H9 (cell line): ENCODE measurements around the gene SRSF12. TPM values are rescaled to one million over a fixed set of nuclear protein-coding genes. Genes with fewer than 3 reads are reported as not detected.

Experiments
- DNase-seq: peaks from one replicate; pipeline ENCODE4 v3.0.0-alpha.2; 2017
- H2AFZ ChIP-seq: one replicate; pipeline ENCODE4 v1.6.1; 2013; ENCODE audit warnings: mild to moderate bottlenecking, low read length, control low read depth, moderate library complexity
- H2AK5ac ChIP-seq: 2 replicates; pipeline ENCODE4 v1.6.1; 2013; ENCODE audit warnings: low read length, control low read depth, mixed read lengths; ENCODE audit not compliant: insufficient read length
- H2BK120ac ChIP-seq: one replicate; pipeline ENCODE4 v1.6.1; 2013; ENCODE audit warnings: low read depth, mild to moderate bottlenecking, low read length, control low read depth, inconsistent platforms; ENCODE audit not compliant: poor library complexity, severe bottlenecking
- H2BK12ac ChIP-seq: 2 replicates; pipeline ENCODE4 v1.6.1; 2013; ENCODE audit warnings: low read length, control low read depth, mixed read lengths, low read depth; ENCODE audit not compliant: insufficient read length
- H2BK15ac ChIP-seq: 2 replicates; pipeline ENCODE4 v1.6.1; 2013; ENCODE audit warnings: low read depth, low read length, control low read depth
- H2BK20ac ChIP-seq: one replicate; pipeline ENCODE4 v1.6.1; 2013; ENCODE audit warnings: low read depth, mild to moderate bottlenecking, low read length, control low read depth, inconsistent platforms; ENCODE audit not compliant: poor library complexity, severe bottlenecking
- H2BK5ac ChIP-seq: 2 replicates; pipeline ENCODE4 v1.6.1; 2013; ENCODE audit warnings: low read length, control low read depth, mixed read lengths; ENCODE audit not compliant: insufficient read length
- H3K14ac ChIP-seq: 2 replicates; pipeline ENCODE4 v1.6.1; 2013; ENCODE audit warnings: low read length, control low read depth; ENCODE audit not compliant: insufficient read depth
- H3K18ac ChIP-seq: 2 replicates; pipeline ENCODE4 v1.6.1; 2013; ENCODE audit warnings: low read depth, mild to moderate bottlenecking, mixed read lengths, low read length, control low read depth; ENCODE audit not compliant: insufficient read length
- H3K23ac ChIP-seq: 2 replicates; pipeline ENCODE4 v1.6.1; 2013; ENCODE audit warnings: low read length, control low read depth, mixed read lengths, low read depth; ENCODE audit not compliant: insufficient read length
- H3K23me2 ChIP-seq: 2 replicates; pipeline ENCODE4 v1.6.1; 2013; ENCODE audit warnings: low read depth, mild to moderate bottlenecking, mixed read lengths, low read length, control low read depth; ENCODE audit not compliant: insufficient read length, poor library complexity, severe bottlenecking
- H3K27ac ChIP-seq: 2 replicates; pipeline ENCODE4 v1.5.1; 2013; ENCODE audit warnings: low read length, control low read depth, mixed read lengths, low read depth; ENCODE audit not compliant: insufficient read length
- H3K27me3 ChIP-seq: 2 replicates; pipeline ENCODE4 v1.6.1; 2013; ENCODE audit warnings: low read length, control low read depth, inconsistent platforms; ENCODE audit not compliant: insufficient read depth
- H3K4ac ChIP-seq: 2 replicates; pipeline ENCODE4 v1.6.1; 2013; ENCODE audit warnings: low read depth, mild to moderate bottlenecking, control low read depth, inconsistent platforms, low read length, moderate library complexity
- H3K4me1 ChIP-seq: 2 replicates; pipeline ENCODE4 v1.6.1; 2013; ENCODE audit warnings: low read length, control low read depth, inconsistent platforms; ENCODE audit not compliant: insufficient read depth
- H3K4me2 ChIP-seq: 2 replicates; pipeline ENCODE4 v1.6.1; 2013; ENCODE audit warnings: low read length, control low read depth, mixed read lengths; ENCODE audit not compliant: insufficient read length, insufficient read depth
- H3K56ac ChIP-seq: 2 replicates; pipeline ENCODE4 v1.6.1; 2013; ENCODE audit warnings: low read depth, mild to moderate bottlenecking, mixed read lengths, low read length, control low read depth; ENCODE audit not compliant: insufficient read length
- H3K79me1 ChIP-seq: 2 replicates; pipeline ENCODE4 v1.6.1; 2013; ENCODE audit warnings: low read depth, mild to moderate bottlenecking, moderate library complexity, low read length, control low read depth, inconsistent platforms; ENCODE audit not compliant: insufficient read depth, poor library complexity, severe bottlenecking
- H3K79me2 ChIP-seq: 2 replicates; pipeline ENCODE4 v1.6.1; 2013; ENCODE audit warnings: low read length, control low read depth, inconsistent platforms; ENCODE audit not compliant: insufficient read depth
- H3K9ac ChIP-seq: 2 replicates; pipeline ENCODE4 v1.6.1; 2013; ENCODE audit warnings: low read length, control low read depth, mixed read lengths; ENCODE audit not compliant: insufficient read length; ENCODE audit errors: extremely low read depth
- H3K9me3 ChIP-seq: one replicate; pipeline ENCODE4 v1.6.1; 2013; ENCODE audit warnings: low read depth, low read length, inconsistent platforms; ENCODE audit not compliant: control insufficient read depth
- H3T11ph ChIP-seq: one replicate; pipeline ENCODE4 v1.6.1; 2013; ENCODE audit warnings: mild to moderate bottlenecking, low read length, control low read depth, inconsistent platforms
- H4K20me1 ChIP-seq: one replicate; pipeline ENCODE4 v1.6.1; 2013; ENCODE audit not compliant: control insufficient read depth, insufficient read length, insufficient read depth
- H4K5ac ChIP-seq: 2 replicates; pipeline ENCODE4 v1.6.1; 2013; ENCODE audit warnings: low read depth, mild to moderate bottlenecking, mixed read lengths, low read length, control low read depth; ENCODE audit not compliant: insufficient read length
- H4K8ac ChIP-seq: replicated peaks from 2 replicates; pipeline ENCODE4 v1.6.1; 2013; ENCODE audit warnings: low read length, control low read depth, mixed read lengths, low read depth; ENCODE audit not compliant: insufficient read length
- H4K91ac ChIP-seq: 2 replicates; pipeline ENCODE4 v1.6.1; 2013; ENCODE audit warnings: low read depth, mild to moderate bottlenecking, moderate library complexity, mixed read lengths, low read length, control low read depth; ENCODE audit not compliant: insufficient read length
- H3K27ac Mint-ChIP-seq, 3 experiments: 2 replicates in 2 of 3; 3 replicates in 1 of 3; pipeline ENCODE4 v1.8.0; 2020 to 2021; ENCODE audit warnings: mixed read lengths in 3 of 3, mild to moderate bottlenecking in 1 of 3, moderate library complexity in 1 of 3
- H3K27me3 Mint-ChIP-seq: 2 replicates; pipeline ENCODE4 v1.8.0; 2021; ENCODE audit warnings: low read depth, mild to moderate bottlenecking, moderate library complexity, mixed read lengths
- H3K36me3 Mint-ChIP-seq, 3 experiments: 2 replicates in 2 of 3; 3 replicates in 1 of 3; pipeline ENCODE4 v1.8.0; 2020 to 2021; ENCODE audit warnings: low read depth in 3 of 3, mixed read lengths in 3 of 3; ENCODE audit not compliant: insufficient read depth in 1 of 3
- H3K4me1 Mint-ChIP-seq, 2 experiments: 2 replicates each; pipeline ENCODE4 v1.8.0; 2020; ENCODE audit warnings: mixed read lengths in 2 of 2
- H3K4me3 Mint-ChIP-seq, 2 experiments: 2 replicates in 1 of 2; 3 replicates in 1 of 2; pipeline ENCODE4 v1.8.0; 2020 to 2021; ENCODE audit warnings: mild to moderate bottlenecking in 2 of 2, mixed read lengths in 2 of 2, moderate library complexity in 1 of 2
- H3K9me3 Mint-ChIP-seq, 2 experiments: 2 replicates in 1 of 2; 3 replicates in 1 of 2; pipeline ENCODE4 v1.8.0; 2020; ENCODE audit warnings: mild to moderate bottlenecking in 2 of 2, mixed read lengths in 2 of 2, moderate library complexity in 1 of 2
- WGBS: extraction: QIAGEN DNeasy Blood & Tissue Kit; methylation state at CpG from one replicate; pipeline ENCODE4 v1.1.7; 2013; ENCODE audit warnings: missing lambda C conversion rate, low lambda C conversion rate, mixed read lengths; ENCODE audit not compliant: insufficient read length; ENCODE audit errors: extremely low coverage; 5-methylcytosine and 5-hydroxymethylcytosine counted together
- total RNA-seq: library from RNA; stranded (reverse); gene quantifications from 2 replicates; pipeline ENCODE4 v1.2.1, GENCODE V29; 2021
- TF ChIP-seq, protein P1 (sequence below): fragments of 200-600 bp; sonication (generic); conservative IDR thresholded peaks from 3 replicates; pipeline ENCODE4 v1.8.0; 2021; ENCODE audit warnings: antibody characterized with exemption, mild to moderate bottlenecking

SRSF12 gene
- total RNA-seq, 1 experiment from 2014 or later, result 7.6 TPM

DNA sequence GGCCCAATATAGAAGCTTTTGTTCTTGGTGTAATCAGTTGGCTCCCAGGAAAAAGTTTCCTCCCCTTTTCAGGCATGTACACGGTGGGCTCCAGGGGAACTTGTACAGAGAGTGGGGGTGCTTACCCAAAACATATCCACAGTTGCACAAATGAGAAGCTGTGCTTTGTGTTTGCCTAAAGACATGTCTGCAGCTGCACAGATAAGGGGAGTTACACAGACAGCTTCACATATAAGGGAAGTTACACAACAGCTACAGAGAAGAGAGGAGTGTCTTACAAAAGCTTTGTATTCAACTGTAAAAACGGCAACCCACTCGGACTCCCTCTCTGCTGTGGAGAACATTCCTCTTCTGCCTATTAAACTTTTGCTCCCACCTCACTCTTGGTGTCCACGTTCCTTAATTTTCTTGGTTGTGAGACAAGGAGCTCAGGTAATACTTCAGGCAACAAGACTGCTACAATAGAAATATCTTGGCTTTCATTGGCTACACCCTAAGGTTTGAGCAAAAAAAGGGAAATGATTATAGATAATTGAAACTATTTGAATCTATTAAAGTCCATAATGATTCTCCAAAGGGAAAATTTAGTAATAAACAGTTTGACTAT lies 44.8 kb downstream of the SRSF12 start:
- Mint-ChIP-seq H3K27me3 (peaks cover 3% of the 10 kb centered on the region), H3K36me3 (no peaks in the 10 kb centered on the region; a peak in 1 of 7 replicates), H3K4me3 (no peak overlapping the region), H3K27ac (no peak overlapping the region), H3K4me1 (no peaks in the 10 kb centered on the region), H3K9me3 (no peaks in the 10 kb centered on the region)
- H3K4me2 ChIP-seq, result no peak overlapping the region
- no peak overlapping the region for H3K23ac ChIP-seq
- H3T11ph ChIP-seq, result no peak overlapping the region
- H3K79me2 ChIP-seq, result peaks cover 2% of the 10 kb centered on the region; the same call in 1 of the 2 replicates
- H3K9ac ChIP-seq, result no peak overlapping the region
- H4K8ac ChIP-seq, result no peak overlapping the region
- no peak overlapping the region for H2BK20ac ChIP-seq
- H3K4ac ChIP-seq, result no peak overlapping the region
- H3K27ac ChIP-seq, result no peak overlapping the region
- H2BK12ac ChIP-seq, result no peak overlapping the region
- H3K9me3 ChIP-seq, result no peaks in the 10 kb centered on the region
- no peak overlapping the region for H4K5ac ChIP-seq
- no peak for DNase-seq
- H3K14ac ChIP-seq, result no peak overlapping the region
- no peaks in the 10 kb centered on the region for H3K79me1 ChIP-seq
- H2BK15ac ChIP-seq, result no peak overlapping the region
- H3K4me1 ChIP-seq, result no peaks in the 10 kb centered on the region
- H4K20me1 ChIP-seq, result no peaks in the 10 kb centered on the region
- H2BK5ac ChIP-seq, result no peak overlapping the region
- no peak overlapping the region for H3K56ac ChIP-seq
- H4K91ac ChIP-seq, result no peak overlapping the region
- no peak overlapping the region for H2AFZ ChIP-seq
- WGBS, result no CpG with 5 or more reads among the region's 4 CpGs
- no peak overlapping the region for H2AK5ac ChIP-seq
- H2BK120ac ChIP-seq, result no peak overlapping the region
- H3K18ac ChIP-seq, result no peak overlapping the region
- H3K23me2 ChIP-seq, result no peaks in the 10 kb centered on the region
- no peaks in the 10 kb centered on the region for H3K27me3 ChIP-seq
- TF ChIP-seq, protein P1, sequence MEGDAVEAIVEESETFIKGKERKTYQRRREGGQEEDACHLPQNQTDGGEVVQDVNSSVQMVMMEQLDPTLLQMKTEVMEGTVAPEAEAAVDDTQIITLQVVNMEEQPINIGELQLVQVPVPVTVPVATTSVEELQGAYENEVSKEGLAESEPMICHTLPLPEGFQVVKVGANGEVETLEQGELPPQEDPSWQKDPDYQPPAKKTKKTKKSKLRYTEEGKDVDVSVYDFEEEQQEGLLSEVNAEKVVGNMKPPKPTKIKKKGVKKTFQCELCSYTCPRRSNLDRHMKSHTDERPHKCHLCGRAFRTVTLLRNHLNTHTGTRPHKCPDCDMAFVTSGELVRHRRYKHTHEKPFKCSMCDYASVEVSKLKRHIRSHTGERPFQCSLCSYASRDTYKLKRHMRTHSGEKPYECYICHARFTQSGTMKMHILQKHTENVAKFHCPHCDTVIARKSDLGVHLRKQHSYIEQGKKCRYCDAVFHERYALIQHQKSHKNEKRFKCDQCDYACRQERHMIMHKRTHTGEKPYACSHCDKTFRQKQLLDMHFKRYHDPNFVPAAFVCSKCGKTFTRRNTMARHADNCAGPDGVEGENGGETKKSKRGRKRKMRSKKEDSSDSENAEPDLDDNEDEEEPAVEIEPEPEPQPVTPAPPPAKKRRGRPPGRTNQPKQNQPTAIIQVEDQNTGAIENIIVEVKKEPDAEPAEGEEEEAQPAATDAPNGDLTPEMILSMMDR, result no peak
